Measurements from ENCODE around the gene ASPSCR1. TPM values are rescaled to one million over a fixed set of nuclear protein-coding genes. Genes with fewer than 3 reads are reported as not detected.

Gene ASPSCR1
- total and polyA plus RNA-seq, 2 of the 13 experiments (the other 11 are each of a cell fraction or from before 2014, with no cell fraction given): 274 to 314 TPM

GRCh38 chr17:82056729-82057621 is 79.5 kb downstream of the ASPSCR1 start (continued):
- TF ChIP-seq NFE2 (CRISPR knock-in tag; IDR thresholded peaks at IDR 0.05): no peak
- TF ChIP-seq KLF16 (CRISPR knock-in tag; IDR thresholded peaks at IDR 0.05): peak in 1 of 2 experiments; percentile 45; a peak in 1 of 4 replicates
- peak; percentile 73; the same call in 1 of the 2 replicates for TF ChIP-seq SPEN (CRISPR knock-in tag; IDR thresholded peaks at IDR 0.05; ENCODE audit: low read depth)
- no peak for TF ChIP-seq POLR2AphosphoS2 (IDR thresholded peaks at IDR 0.05; ENCODE audit: low read depth, low read length)
- no peak for TF ChIP-seq TAF15 (IDR thresholded peaks at IDR 0.05; ENCODE audit: low read depth, low read length, poor library complexity, severe bottlenecking)
- no peak for TF ChIP-seq U2AF2 (IDR thresholded peaks at IDR 0.05; ENCODE audit: low read depth, low read length)
- TF ChIP-seq HOMEZ (CRISPR knock-in tag; IDR thresholded peaks at IDR 0.05; ENCODE audit: low read depth): peak; percentile 21; the same call in 1 of the 2 replicates
- TF ChIP-seq ARID3A (IDR thresholded peaks at IDR 0.05; ENCODE audit: low read depth, low read length): no peak
- TF ChIP-seq ZNF20 (CRISPR knock-in tag; IDR thresholded peaks at IDR 0.05): no peak
- no peak for TF ChIP-seq NAIF1 (CRISPR knock-in tag; IDR thresholded peaks at IDR 0.05; ENCODE audit: borderline replicate concordance)
- 0 out of 2 replicates have a peak, but pooled peaks have one; percentile 44 for TF ChIP-seq ZNF124 (CRISPR knock-in tag; IDR thresholded peaks at IDR 0.05)
- TF ChIP-seq ZNF777 (CRISPR knock-in tag; IDR thresholded peaks at IDR 0.05): peak; percentile 33; the same call in 1 of the 2 replicates
- TF ChIP-seq, protein P1, sequence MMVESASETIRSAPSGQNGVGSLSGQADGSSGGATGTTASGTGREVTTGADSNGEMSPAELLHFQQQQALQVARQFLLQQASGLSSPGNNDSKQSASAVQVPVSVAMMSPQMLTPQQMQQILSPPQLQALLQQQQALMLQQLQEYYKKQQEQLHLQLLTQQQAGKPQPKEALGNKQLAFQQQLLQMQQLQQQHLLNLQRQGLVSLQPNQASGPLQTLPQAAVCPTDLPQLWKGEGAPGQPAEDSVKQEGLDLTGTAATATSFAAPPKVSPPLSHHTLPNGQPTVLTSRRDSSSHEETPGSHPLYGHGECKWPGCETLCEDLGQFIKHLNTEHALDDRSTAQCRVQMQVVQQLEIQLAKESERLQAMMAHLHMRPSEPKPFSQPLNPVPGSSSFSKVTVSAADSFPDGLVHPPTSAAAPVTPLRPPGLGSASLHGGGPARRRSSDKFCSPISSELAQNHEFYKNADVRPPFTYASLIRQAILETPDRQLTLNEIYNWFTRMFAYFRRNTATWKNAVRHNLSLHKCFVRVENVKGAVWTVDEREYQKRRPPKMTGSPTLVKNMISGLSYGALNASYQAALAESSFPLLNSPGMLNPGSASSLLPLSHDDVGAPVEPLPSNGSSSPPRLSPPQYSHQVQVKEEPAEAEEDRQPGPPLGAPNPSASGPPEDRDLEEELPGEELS (CRISPR knock-in tag; IDR thresholded peaks at IDR 0.05): peak; percentile 13; the same call in 1 of the 2 replicates
- no peak for TF ChIP-seq ZNF30 (CRISPR knock-in tag; IDR thresholded peaks at IDR 0.05)
- TF ChIP-seq HMGXB4 (CRISPR knock-in tag; IDR thresholded peaks at IDR 0.05; ENCODE audit: borderline replicate concordance in 1 of 2, low read depth in 1 of 2): peak; percentile 55 to 62; a peak in 3 of 4 replicates
- no peak for TF ChIP-seq ZNF33B (CRISPR knock-in tag; IDR thresholded peaks at IDR 0.05)
